ENCODE results near the gene MAGI2.
"Not testable (repeated sequence)": the region's sequence is repeated elsewhere in the genome, so short reads cannot be mapped to it uniquely, and the experiment has no call there.

Gene MAGI2

GRCh38 chr7:78516450-78516849, 937.0 kb downstream of the MAGI2 start:
- DNase-seq (ENCODE audit: extremely low spot score), result no peak
- no peak for TF ChIP-seq CTCF (IDR thresholded peaks at IDR 0.05; ENCODE audit: control extremely low read depth, extremely low read depth, low read depth, missing control alignments)
- CTCF ChIA-PET, result no interaction called here
- POLR2A ChIA-PET, result no interaction called here

GRCh38 chr7:78514634-78515033, 938.8 kb downstream of the MAGI2 start:
- CTCF ChIA-PET, result no interaction called here
- no peak for DNase-seq (ENCODE audit: extremely low spot score)
- TF ChIP-seq CTCF (IDR thresholded peaks at IDR 0.05; ENCODE audit: control extremely low read depth, extremely low read depth, low read depth, missing control alignments), result no peak
- POLR2A ChIA-PET, result no interaction called here

GRCh38 chr7:78510580-78511188, 942.8 kb downstream of the MAGI2 start:
- peak; percentile 19 for DNase-seq (ENCODE audit: extremely low spot score)
- ChIA-PET POLR2A (no interaction called here), CTCF (interaction anchor here (1.2 to 1.3 kb wide), 2 partner anchors 20 to 414 kb away, joined by 3 to 8 read pairs; no protein-coding TSS in a partner anchor)
- peak; percentile 50 for TF ChIP-seq CTCF (IDR thresholded peaks at IDR 0.05; ENCODE audit: control extremely low read depth, extremely low read depth, low read depth, missing control alignments)

GRCh38 chr7:78503301-78503700, 950.2 kb downstream of the MAGI2 start:
- DNase-seq (ENCODE audit: extremely low spot score); CTCF ChIA-PET; POLR2A ChIA-PET: not testable (repeated sequence)

- TF ChIP-seq CTCF (IDR thresholded peaks at IDR 0.05; ENCODE audit: control extremely low read depth, extremely low read depth, low read depth, missing control alignments), result no peak
- no peak for DNase-seq (ENCODE audit: extremely low spot score)
- ChIA-PET POLR2A (no interaction called here), CTCF (no interaction called here)
These were observed 952.4 kb downstream of the MAGI2 start for GRCh38 chr7:78501064-78501463.

- CTCF ChIA-PET, result no interaction called here
- no peak for DNase-seq (ENCODE audit: extremely low spot score)
- POLR2A ChIA-PET, result no interaction called here
- no peak for TF ChIP-seq CTCF (IDR thresholded peaks at IDR 0.05; ENCODE audit: control extremely low read depth, extremely low read depth, low read depth, missing control alignments)
These were observed 953.5 kb downstream of the MAGI2 start for GRCh38 chr7:78499971-78500370.

GRCh38 chr7:78499283-78499682, 954.2 kb downstream of the MAGI2 start:
- TF ChIP-seq CTCF (IDR thresholded peaks at IDR 0.05; ENCODE audit: control extremely low read depth, extremely low read depth, low read depth, missing control alignments), result no peak
- POLR2A ChIA-PET, result no interaction called here
- CTCF ChIA-PET, result no interaction called here
- no peak for DNase-seq (ENCODE audit: extremely low spot score)
